Endothelial cell of umbilical vein (primary cell): ENCODE measurements around the gene NEURL1B. TPM values are rescaled to one million over a fixed set of nuclear protein-coding genes. Genes with fewer than 3 reads are reported as not detected.

Source experiments
- BruUV-seq: library from RNA; stranded (reverse); fragments of 400-500 nt; replicated peaks from 2 replicates; lab custom pipeline; 2021; lab: Mats Ljungman, UMichigan
- CTCF ChIA-PET: fragments of 300-600, 350-600 bp; sonication (Branson Sonifier 250); formaldehyde crosslinking; loops from one replicate; lab custom pipeline; 2021; ENCODE audit warnings: antibody characterized with exemption, inconsistent platforms; lab: Charles Lee
- POLR2A ChIA-PET: fragments of 300-600, 350-600 bp; sonication (Branson Sonifier 250); formaldehyde crosslinking; loops from one replicate; lab custom pipeline; 2021; ENCODE audit warnings: antibody characterized with exemption, inconsistent platforms; lab: Charles Lee
- DNase-seq: peaks from one replicate; pipeline ENCODE4 v3.0.0-alpha.2; 2011; ENCODE audit warnings: low read depth, low spot score
- FAIRE-seq: peaks from 2 replicates; lab custom pipeline; 2011; peaks lifted over from hg19 to GRCh38; lab: Jason Lieb, UNC
- H2AFZ ChIP-seq: 2 replicates; pipeline ENCODE4 v1.6.0; 2012; ENCODE audit warnings: low read depth, low read length, control low read depth, inconsistent platforms
- H3K27ac ChIP-seq: 2 replicates; pipeline ENCODE4 v1.5.1; 2011; ENCODE audit warnings: low read depth, mild to moderate bottlenecking, control low read depth, low read length, moderate library complexity; ENCODE audit not compliant: insufficient read depth
- H3K27me3 ChIP-seq, 2 experiments: 2 replicates each; pipeline versions ENCODE4 v1.6.0 to v1.6.1; 2011; ENCODE audit warnings: low read length in 2 of 2, mixed read lengths in 1 of 2; ENCODE audit not compliant: control insufficient read depth in 2 of 2, insufficient read depth in 2 of 2
- H3K36me3 ChIP-seq, 2 experiments: 2 replicates in 1 of 2; 3 replicates in 1 of 2; pipeline ENCODE4 v1.5.1; 2011; ENCODE audit warnings: low read length in 2 of 2, mild to moderate bottlenecking in 1 of 2, moderate library complexity in 1 of 2; ENCODE audit not compliant: control insufficient read depth in 2 of 2, insufficient read depth in 2 of 2; ENCODE audit errors: extremely low read depth in 1 of 2
- H3K4me1 ChIP-seq: 3 replicates; pipeline ENCODE4 v1.5.1; 2011; ENCODE audit warnings: mild to moderate bottlenecking, low read length; ENCODE audit not compliant: control insufficient read depth, insufficient read depth; ENCODE audit errors: extremely low read depth
- H3K4me2 ChIP-seq: 2 replicates; pipeline ENCODE4 v1.6.1; 2011; ENCODE audit warnings: low read length, control low read depth, mixed read lengths; ENCODE audit not compliant: insufficient read depth
- H3K4me3 ChIP-seq, 3 experiments: fragments of 200-600 bp in 1 of 3; sonication (generic), shearing (Covaris generic) in 1 of 3; replicated peaks in 1 of 3; 2 replicates each; pipeline ENCODE4 v1.5.1; 2011 to 2016; ENCODE audit warnings: control low read depth in 3 of 3, low read length in 3 of 3, mild to moderate bottlenecking in 2 of 3, inconsistent platforms in 1 of 3, low read depth in 1 of 3, moderate library complexity in 1 of 3; ENCODE audit not compliant: insufficient read depth in 1 of 3
- H3K79me2 ChIP-seq: 2 replicates; pipeline ENCODE4 v1.6.0; 2012; ENCODE audit warnings: low read length, inconsistent platforms; ENCODE audit not compliant: control insufficient read depth, insufficient read depth
- H3K9ac ChIP-seq: replicated peaks from 2 replicates; pipeline ENCODE3; 2011; ENCODE audit warnings: low read length, control low read depth; ENCODE audit not compliant: insufficient read depth; ENCODE audit errors: extremely low read depth
- H3K9me1 ChIP-seq: replicated peaks from 3 replicates; pipeline ENCODE4 v1.6.0; 2011; ENCODE audit warnings: mild to moderate bottlenecking, low read length; ENCODE audit not compliant: control insufficient read depth, insufficient read depth; ENCODE audit errors: extremely low read depth
- H3K9me3 ChIP-seq: replicated peaks from 2 replicates; pipeline ENCODE4 v1.5.1; 2012; ENCODE audit warnings: low read length, inconsistent platforms; ENCODE audit not compliant: control insufficient read depth, insufficient read depth
- H4K20me1 ChIP-seq: replicated peaks from 2 replicates; pipeline ENCODE3; 2011; ENCODE audit warnings: mild to moderate bottlenecking, low read length; ENCODE audit not compliant: control insufficient read depth, insufficient read depth; ENCODE audit errors: extremely low read depth
- CTCF ChIP-seq, 2 donors: IDR thresholded peaks; 1 replicate in 1 of 2; 2 replicates in 1 of 2; pipeline ENCODE4 v1.5.1; 2011; ENCODE audit warnings: low read length in 2 of 2, mild to moderate bottlenecking in 2 of 2, moderate library complexity in 2 of 2, control low read depth in 1 of 2, inconsistent platforms in 1 of 2, low read depth in 1 of 2; ENCODE audit not compliant: insufficient read depth in 1 of 2; ENCODE audit errors: extremely low read depth in 1 of 2
- EZH2 ChIP-seq: IDR thresholded peaks from 2 replicates; pipeline ENCODE4 v1.6.1; 2012; ENCODE audit warnings: borderline replicate concordance, low read depth, mild to moderate bottlenecking, moderate library complexity, low read length, inconsistent platforms; ENCODE audit not compliant: severe bottlenecking
- FOS ChIP-seq: IDR thresholded peaks from 2 replicates; pipeline ENCODE4 v1.6.1; 2011; ENCODE audit warnings: mild to moderate bottlenecking, low read length, moderate library complexity, borderline replicate concordance; ENCODE audit not compliant: insufficient read depth
- GATA2 ChIP-seq: IDR thresholded peaks from 2 replicates; pipeline ENCODE4 v1.7.0; 2011; ENCODE audit warnings: low read depth, mild to moderate bottlenecking, moderate library complexity, mixed read lengths, low read length; ENCODE audit not compliant: insufficient read length, insufficient read depth
- JUN ChIP-seq: IDR thresholded peaks from 2 replicates; pipeline ENCODE4 v1.6.1; 2011; ENCODE audit warnings: borderline replicate concordance, low read depth; ENCODE audit not compliant: insufficient read length, insufficient read depth
- MAX ChIP-seq: IDR thresholded peaks from 2 replicates; pipeline ENCODE4 v1.6.1; 2011; ENCODE audit not compliant: insufficient read depth, insufficient read length
- MYC ChIP-seq: IDR thresholded peaks from one replicate; pipeline ENCODE4 v1.6.1; 2011; ENCODE audit warnings: mild to moderate bottlenecking, low read depth, low read length
- POLR2A ChIP-seq: IDR thresholded peaks from 2 replicates; pipeline ENCODE4 v1.6.1; 2012; ENCODE audit warnings: low read depth, mild to moderate bottlenecking, control low read depth, low read length
- POLR2AphosphoS5 ChIP-seq: IDR thresholded peaks from 2 replicates; pipeline ENCODE4 v1.6.1; 2012; ENCODE audit warnings: low read depth, mild to moderate bottlenecking, control low read depth, low read length, moderate library complexity; ENCODE audit not compliant: insufficient read depth
- dilution Hi-C: fragments of 300-500 bp; cut with MboI; formaldehyde crosslinking; loops from one replicate; pipeline ENCODE4 v1.15.0; 2019; ENCODE audit warnings: low sequenced_read_pairs; ENCODE audit not compliant: extremely low pct_ligation_motif_present
- intact Hi-C: fragments of 100-400 bp; cut with micrococcal nuclease; formaldehyde crosslinking; loops from one replicate; pipeline ENCODE4 v1.10.0; 2022
- polyA plus RNA-seq, 4 experiments: library from polyadenylated mRNA; depleted of rRNA in 3 of 4; stranded (reverse) in 3 of 4; unstranded in 1 of 4; fragments of >200 nt; gene quantifications; 2 replicates each; pipeline versions ENCODE4 v1.2.1 to v1.2.3, GENCODE V29; 2011 to 2012; ENCODE audit warnings: missing spikeins in 1 of 4
- total RNA-seq: library from RNA; stranded (reverse); gene quantifications from 2 replicates; pipeline ENCODE4 v1.2.3, GENCODE V29; 2021

NEURL1B gene
- total and polyA plus RNA-seq, 2 donors (not counting 3 experiments of a cell fraction or from before 2014, with no cell fraction given) = 0.44 to 1.6 TPM

DNA sequence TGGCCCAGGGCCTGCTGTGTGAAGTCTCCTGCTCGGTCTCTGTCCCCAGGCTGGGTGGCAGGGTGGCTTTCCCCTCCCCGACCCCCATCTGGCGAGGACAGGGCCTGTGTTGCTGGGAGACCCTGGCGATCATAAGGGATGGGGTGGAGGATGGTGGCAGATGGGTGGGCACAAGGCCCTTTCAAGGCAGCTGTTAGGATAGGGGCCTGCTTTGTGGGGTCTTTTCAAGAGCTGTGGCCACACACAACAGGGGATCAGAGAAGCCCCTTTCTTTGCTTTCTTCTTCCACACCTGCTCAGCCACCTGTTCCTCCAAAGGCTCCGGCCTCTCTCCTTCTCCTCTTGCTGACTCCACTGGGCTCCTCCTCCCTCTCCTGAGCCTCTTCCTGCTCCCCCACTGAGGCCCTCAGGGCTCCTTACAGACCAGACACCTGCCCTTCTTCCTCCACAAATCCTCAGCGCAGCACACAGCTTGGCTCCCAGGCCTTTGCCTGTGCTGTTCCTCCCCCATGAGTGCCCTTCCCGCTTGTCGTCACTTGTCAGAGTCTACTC is 15.0 kb upstream of the NEURL1B start:
- Histone ChIP-seq H3K36me3 (no peaks in the 10 kb centered on the region), H4K20me1 (no peaks in the 10 kb centered on the region), H3K27ac (no peak overlapping the region), H3K4me2 (no peak overlapping the region), H2AFZ (no peak overlapping the region), H3K9me1 (no peaks in the 10 kb centered on the region), H3K79me2 (no peaks in the 10 kb centered on the region), H3K9ac (no peak overlapping the region), H3K4me3 (no peak overlapping the region), H3K4me1 (no peaks in the 10 kb centered on the region), H3K9me3 (no peaks in the 10 kb centered on the region), H3K27me3 (peaks cover 0 to 5% of the 10 kb centered on the region in 2 experiments)
- intact Hi-C loops (no loop called here), dilution Hi-C loops (no loop called here)
- TF ChIP-seq POLR2AphosphoS5 (no peak), MYC (no peak)
- CTCF ChIA-PET = no interaction called here
- DNase-seq = no peak
- BruUV-seq = no TSS peak
- POLR2A ChIA-PET = no interaction called here
- no peak for FAIRE-seq

GRCh38 chr5:172630082-172630481 is 11.0 kb upstream of the NEURL1B start:
- H2AFZ ChIP-seq = no peak overlapping the region
- no peaks in the 10 kb centered on the region for H3K9me1 ChIP-seq
- H3K4me1 ChIP-seq = no peaks in the 10 kb centered on the region
- ChIA-PET POLR2A (no interaction called here), CTCF (interaction anchor here (0.8 to 1.3 kb wide), 2 partner anchors 12 to 25 kb away, joined by 3 read pairs; no protein-coding TSS in a partner anchor)
- DNase-seq (no peak), FAIRE-seq (no peak)
- H3K9me3 ChIP-seq = no peaks in the 10 kb centered on the region
- no peaks in the 10 kb centered on the region for H3K79me2 ChIP-seq
- H3K36me3 ChIP-seq = no peaks in the 10 kb centered on the region
- BruUV-seq = no TSS peak
- peaks cover 0 to 5% of the 10 kb centered on the region in 2 experiments for H3K27me3 ChIP-seq
- H3K4me2 ChIP-seq = no peak overlapping the region
- no peak overlapping the region for H3K4me3 ChIP-seq
- no peaks in the 10 kb centered on the region for H4K20me1 ChIP-seq
- no peak overlapping the region for H3K9ac ChIP-seq
- dilution Hi-C loops (no loop called here), intact Hi-C loops (no loop called here)
- H3K27ac ChIP-seq = no peak overlapping the region
- TF ChIP-seq EZH2 (no peak), JUN (no peak), MYC (no peak), MAX (no peak), GATA2 (no peak), POLR2AphosphoS5 (no peak), POLR2A (no peak), CTCF (IDR thresholded peaks at IDR 0.05; ENCODE audit: extremely low read depth in 1 of 2, insufficient read depth in 1 of 2, low read depth in 1 of 2, low read length in 2 of 2) (no peak), FOS (no peak)
